Measurements from ENCODE around the gene ARID2.

The ARID2 gene

DNA sequence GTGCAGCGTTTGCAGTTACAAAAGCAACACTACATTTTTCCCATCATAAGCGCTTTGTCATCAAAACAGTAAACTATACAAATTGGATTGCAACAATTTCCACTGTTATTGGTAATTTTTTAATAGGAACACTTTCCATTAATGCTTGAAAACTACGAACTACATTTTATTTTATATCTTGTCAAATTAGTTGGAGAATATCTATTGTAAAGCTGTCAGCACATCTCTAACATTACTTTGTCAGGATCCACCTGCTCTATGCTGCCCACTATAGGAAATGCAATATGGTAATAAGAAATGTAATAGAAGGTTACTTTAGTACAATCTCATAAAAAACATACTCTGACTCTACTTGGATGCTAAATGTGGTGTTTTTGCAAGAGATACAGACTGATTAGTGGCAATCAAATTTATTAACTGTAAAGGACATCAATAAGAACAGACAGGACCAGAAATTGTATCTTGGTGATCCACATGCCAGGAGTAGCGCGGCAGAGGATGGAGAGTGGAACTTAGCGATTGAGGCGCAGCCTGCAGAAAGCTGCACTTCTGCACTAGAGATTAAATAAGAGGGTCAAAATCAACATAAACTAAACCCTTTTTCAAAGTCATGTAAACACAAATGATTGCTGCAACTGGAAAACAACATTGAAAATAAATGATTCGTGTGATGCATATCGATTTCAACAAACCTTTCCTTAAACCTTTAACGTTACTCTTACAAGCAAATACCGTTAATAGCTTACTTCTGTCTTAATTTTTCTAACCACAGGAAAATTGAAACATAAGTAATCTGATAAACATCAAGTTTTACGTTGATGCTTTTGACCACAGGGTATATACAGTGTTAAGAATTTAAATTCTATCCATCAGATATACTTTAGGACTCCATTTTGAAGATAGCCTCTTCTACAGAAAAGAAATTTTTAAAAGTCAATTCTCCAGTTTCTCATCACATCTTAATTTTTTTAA is 3.6 kb upstream of the ARID2 start:
- peak overlapping the region; percentile 95 for H3K27ac ChIP-seq (ENCODE audit: low read depth, low read length)
- H3K4me3 ChIP-seq (ENCODE audit: low read length) = peak overlapping the region; percentile 76
- H3K4me1 ChIP-seq (ENCODE audit: control insufficient read depth, low read length) = peaks cover 35% of the 10 kb centered on the region
- H3K4me2 ChIP-seq (ENCODE audit: low read length) = peak overlapping the region; percentile 94
- TF ChIP-seq EZH2phosphoT487 (IDR thresholded peaks at IDR 0.05; ENCODE audit: borderline replicate concordance, low read length) (no peak), CTCF (IDR thresholded peaks at IDR 0.05; ENCODE audit: low read depth, low read length, poor library complexity, severe bottlenecking) (peak; percentile 85)
- no peaks in the 10 kb centered on the region for H3K9me3 ChIP-seq (ENCODE audit: control insufficient read depth, insufficient read depth, low read length)
- H3K36me3 ChIP-seq (ENCODE audit: control insufficient read depth, low read length) = peaks cover 39% of the 10 kb centered on the region
- H3K27me3 ChIP-seq (ENCODE audit: control insufficient read depth, low read length) = no peaks in the 10 kb centered on the region
- H3K9me2 ChIP-seq (replicated peaks; ENCODE audit: control insufficient read depth, low read length) = no peaks in the 10 kb centered on the region
- H4K20me1 ChIP-seq (ENCODE audit: control insufficient read depth, insufficient read depth, low read depth, low read length) = 0 out of 2 replicates have a peak, but pooled peaks cover 9% of the 10 kb centered on the region
- peaks cover 74% of the 10 kb centered on the region for H3K79me2 ChIP-seq (ENCODE audit: control insufficient read depth, low read length)
- peaks cover 16% of the 10 kb centered on the region for H3F3A ChIP-seq (ENCODE audit: control insufficient read depth, insufficient read depth)

DNA sequence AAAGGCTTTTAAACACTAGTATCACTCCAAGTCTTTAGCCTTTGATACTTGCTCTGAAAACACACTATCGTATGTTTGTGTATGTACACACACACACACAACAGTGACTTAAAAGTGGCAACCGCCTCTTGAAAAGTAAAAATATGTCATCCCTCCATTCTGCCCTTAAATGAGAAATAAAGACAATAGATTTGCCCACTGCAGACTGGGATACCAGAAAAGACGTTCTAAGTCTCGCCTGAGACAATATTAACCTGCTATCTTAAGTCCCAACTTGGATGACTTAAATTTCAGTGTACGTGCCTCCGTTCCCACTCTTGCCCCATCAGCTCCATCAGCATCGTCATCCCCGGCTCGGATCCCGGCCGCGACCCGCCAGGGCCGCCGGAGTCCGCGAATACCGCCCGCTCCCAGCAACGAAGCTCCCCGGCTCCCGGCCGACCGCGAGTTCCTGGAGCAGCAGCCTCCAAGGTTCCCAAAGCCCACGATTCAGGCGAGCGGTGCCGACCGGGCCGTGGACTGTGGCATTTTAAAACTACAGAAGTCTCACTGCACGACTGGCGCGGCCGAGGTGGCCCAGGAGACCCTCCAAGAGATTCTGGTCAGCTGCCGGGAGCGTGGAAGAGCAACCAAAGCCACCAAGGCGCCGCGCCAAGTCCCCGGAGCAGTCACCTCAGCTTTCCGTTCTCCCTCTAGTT is 2.8 kb upstream of the ARID2 start:
- TF ChIP-seq EZH2phosphoT487 (IDR thresholded peaks at IDR 0.05; ENCODE audit: borderline replicate concordance, low read length) = no peak
- no peak for TF ChIP-seq CTCF (IDR thresholded peaks at IDR 0.05; ENCODE audit: low read depth, low read length, poor library complexity, severe bottlenecking)
- H3K27me3 ChIP-seq (ENCODE audit: control insufficient read depth, low read length) = no peaks in the 10 kb centered on the region
- peak overlapping the region; percentile 94 for H3K4me2 ChIP-seq (ENCODE audit: low read length)
- H3K36me3 ChIP-seq (ENCODE audit: control insufficient read depth, low read length) = peaks cover 38% of the 10 kb centered on the region
- 0 out of 2 replicates have a peak, but pooled peaks cover 3% of the 10 kb centered on the region for H4K20me1 ChIP-seq (ENCODE audit: control insufficient read depth, insufficient read depth, low read depth, low read length)
- peaks cover 33% of the 10 kb centered on the region for H3K4me1 ChIP-seq (ENCODE audit: control insufficient read depth, low read length)
- no peaks in the 10 kb centered on the region for H3K9me2 ChIP-seq (replicated peaks; ENCODE audit: control insufficient read depth, low read length)
- H3F3A ChIP-seq (ENCODE audit: control insufficient read depth, insufficient read depth) = peaks cover 16% of the 10 kb centered on the region
- peak overlapping the region; percentile 95 for H3K27ac ChIP-seq (ENCODE audit: low read depth, low read length)
- H3K9me3 ChIP-seq (ENCODE audit: control insufficient read depth, insufficient read depth, low read length) = no peaks in the 10 kb centered on the region
- peak overlapping the region; percentile 76 for H3K4me3 ChIP-seq (ENCODE audit: low read length)
- H3K79me2 ChIP-seq (ENCODE audit: control insufficient read depth, low read length) = peaks cover 74% of the 10 kb centered on the region

DNA sequence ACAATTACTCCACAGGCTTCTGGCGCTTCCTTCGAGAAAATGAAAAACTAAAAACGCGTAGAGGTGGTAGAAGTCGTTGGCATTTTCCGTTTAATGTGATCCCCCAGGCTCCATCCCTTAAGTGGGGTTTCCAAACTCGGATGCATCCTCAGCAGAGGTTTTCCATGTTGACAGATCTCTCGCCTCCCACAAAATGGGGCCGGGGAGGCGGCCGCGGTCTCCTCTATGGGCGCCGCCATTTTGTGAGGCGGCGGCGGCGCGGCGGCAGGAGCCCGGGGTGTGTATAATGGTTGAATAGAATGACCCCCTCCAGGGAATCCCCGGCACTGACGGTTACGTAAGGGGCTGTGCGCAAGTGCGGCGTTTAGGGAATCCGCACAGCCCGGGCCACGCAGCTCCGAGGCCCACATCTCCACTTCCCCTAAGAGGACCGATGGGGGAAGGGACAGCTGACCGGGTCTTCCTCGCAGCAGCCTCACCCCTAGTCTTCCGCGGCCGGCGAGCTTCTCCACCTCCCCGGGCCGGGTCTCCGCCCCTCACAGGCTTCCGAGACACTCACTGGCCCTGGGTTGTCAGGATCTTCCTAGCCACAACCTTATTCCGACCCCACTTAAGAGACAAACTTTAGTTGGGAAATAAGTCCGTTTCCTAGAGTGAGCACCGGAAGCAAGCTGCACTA is 2.1 kb upstream of the ARID2 start:
- Histone ChIP-seq H3K36me3 (ENCODE audit: control insufficient read depth, low read length) (peaks cover 39% of the 10 kb centered on the region), H3K9me2 (replicated peaks; ENCODE audit: control insufficient read depth, low read length) (no peaks in the 10 kb centered on the region), H3K4me3 (ENCODE audit: low read length) (peak overlapping the region; percentile 76), H3K9me3 (ENCODE audit: control insufficient read depth, insufficient read depth, low read length) (no peaks in the 10 kb centered on the region), H3K79me2 (ENCODE audit: control insufficient read depth, low read length) (peaks cover 74% of the 10 kb centered on the region), H3K27me3 (ENCODE audit: control insufficient read depth, low read length) (no peaks in the 10 kb centered on the region), H3K4me2 (ENCODE audit: low read length) (peak overlapping the region; percentile 94), H4K20me1 (ENCODE audit: control insufficient read depth, insufficient read depth, low read depth, low read length) (0 out of 2 replicates have a peak, but pooled peaks cover 3% of the 10 kb centered on the region), H3F3A (ENCODE audit: control insufficient read depth, insufficient read depth) (peaks cover 16% of the 10 kb centered on the region), H3K4me1 (ENCODE audit: control insufficient read depth, low read length) (peaks cover 37% of the 10 kb centered on the region), H3K27ac (ENCODE audit: low read depth, low read length) (peak overlapping the region; percentile 95)
- no peak for TF ChIP-seq EZH2phosphoT487 (IDR thresholded peaks at IDR 0.05; ENCODE audit: borderline replicate concordance, low read length)
- TF ChIP-seq CTCF (IDR thresholded peaks at IDR 0.05; ENCODE audit: low read depth, low read length, poor library complexity, severe bottlenecking) = no peak

All from DOHH2 (cell line).